Amygdala (tissue), 56 donors: ENCODE measurements around the gene SPANXN2.
"Not testable (repeated sequence)": the region's sequence is repeated elsewhere in the genome, so short reads cannot be mapped to it uniquely, and the experiment has no call there.

Experiments
- DNase-seq, 56 donors: peaks; one replicate each; lab custom pipeline; 2025; lab: John Stamatoyannopoulos, UW

SPANXN2 gene, protein sequence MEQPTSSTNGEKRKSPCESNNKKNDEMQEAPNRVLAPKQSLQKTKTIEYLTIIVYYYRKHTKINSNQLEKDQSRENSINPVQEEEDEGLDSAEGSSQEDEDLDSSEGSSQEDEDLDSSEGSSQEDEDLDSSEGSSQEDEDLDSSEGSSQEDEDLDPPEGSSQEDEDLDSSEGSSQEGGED

DNA sequence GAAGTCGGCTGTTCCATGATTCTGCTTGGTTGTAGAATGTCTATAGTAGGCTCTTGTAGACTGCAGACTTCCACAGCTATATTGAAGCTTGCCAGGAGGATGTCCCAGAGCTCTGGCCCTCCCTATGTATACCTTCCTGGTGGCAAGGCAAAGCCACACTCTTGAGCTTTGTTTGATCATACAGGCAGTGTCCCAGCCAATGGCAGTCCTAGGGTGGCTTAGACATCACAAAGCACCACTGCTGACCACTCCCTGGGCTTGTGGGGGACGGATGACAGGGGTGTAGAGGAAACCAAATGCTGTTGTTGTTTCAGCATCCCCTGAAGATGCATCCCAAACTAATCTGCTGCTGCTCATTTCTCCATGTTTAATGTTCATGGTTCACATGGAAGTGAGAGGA, at the start of gene SPANXN2:
Gene SPANXN2, minus strand, starts transcription at position 101 of the 400 bp plus-strand sequence. Its CDS starts 84 bp downstream, at position 17.
- not testable (repeated sequence) for DNase-seq

DNA sequence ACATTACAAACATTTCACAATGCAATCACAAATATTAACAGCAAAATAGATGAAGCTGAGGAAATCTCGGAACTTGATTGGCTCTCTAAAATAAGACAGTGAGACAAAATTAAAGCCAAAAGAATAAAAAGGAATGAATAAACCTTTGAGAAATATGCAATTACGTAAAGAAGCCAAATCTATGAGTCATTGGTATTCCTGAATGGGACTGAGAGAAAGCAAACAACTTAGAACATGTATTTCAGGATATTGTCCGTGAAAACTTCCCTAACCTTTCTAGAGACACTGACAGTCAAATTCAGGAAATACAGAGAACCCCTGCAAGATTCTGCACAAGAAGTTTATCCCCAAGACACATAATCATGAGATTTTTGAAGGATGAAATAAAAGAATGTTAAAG, 48.4 kb upstream of the SPANXN2 start:
- DNase-seq, result no peak

DNA sequence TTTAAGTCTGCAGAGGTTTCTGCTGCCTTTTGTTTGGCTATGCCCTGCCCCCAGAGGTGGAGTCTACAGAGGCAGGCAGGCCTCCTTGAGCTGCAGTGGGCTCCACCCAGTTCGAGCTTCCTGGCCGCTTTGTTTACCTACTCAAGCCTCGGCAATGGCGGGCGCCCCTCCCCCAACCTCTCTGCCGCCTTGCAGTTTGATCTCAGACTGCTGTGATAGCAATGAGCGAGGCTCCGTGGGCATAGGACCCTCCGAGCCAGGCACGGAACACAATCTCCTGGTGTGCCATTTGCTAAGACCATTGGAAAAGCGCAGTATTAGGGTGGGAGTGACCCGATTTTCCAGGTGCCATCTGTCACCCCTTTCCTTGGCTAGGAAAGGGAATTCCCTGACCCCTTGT, 47.2 kb upstream of the SPANXN2 start:
- DNase-seq, result not testable (repeated sequence)

DNA sequence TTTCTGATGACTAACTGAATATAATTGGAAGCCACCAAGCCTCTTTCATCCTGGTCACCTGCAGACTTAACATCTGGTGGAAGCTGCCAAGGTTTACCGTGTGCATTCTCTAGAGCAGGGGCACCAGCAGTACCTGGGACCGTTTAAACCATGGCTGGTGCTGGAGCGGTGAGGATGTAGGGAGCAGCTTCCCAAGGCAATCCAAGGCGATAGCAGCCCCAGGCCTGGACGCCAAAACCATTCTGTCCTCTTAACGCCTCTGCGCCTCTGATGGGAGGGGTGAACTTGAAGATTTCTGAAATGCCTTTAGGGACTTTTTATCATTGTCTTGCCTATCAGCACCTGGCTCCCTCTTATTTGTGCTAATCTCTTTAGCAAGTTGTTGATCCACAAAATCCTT, 37.3 kb upstream of the SPANXN2 start:
- DNase-seq, result no peak

DNA sequence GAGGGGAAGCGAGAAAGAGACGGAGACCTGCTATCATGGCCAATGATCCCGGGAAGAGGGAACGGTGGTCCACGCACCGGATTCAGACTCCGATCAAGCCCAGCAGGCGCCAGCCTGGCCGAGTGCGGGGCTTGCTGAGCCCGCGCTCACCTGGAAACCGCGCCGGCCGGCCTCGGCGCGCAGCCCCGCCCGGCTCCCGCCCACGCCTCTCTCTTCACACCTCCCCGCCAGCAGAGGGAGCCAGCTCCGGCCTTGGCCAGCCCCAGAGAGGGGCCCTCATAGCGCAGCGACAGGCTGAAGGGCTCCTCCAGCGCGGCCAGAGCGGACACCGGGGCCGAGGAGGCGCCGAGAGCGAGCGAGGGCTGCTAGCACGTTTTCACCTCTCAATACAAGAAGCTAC, 36.8 kb upstream of the SPANXN2 start:
- DNase-seq, result no peak

DNA sequence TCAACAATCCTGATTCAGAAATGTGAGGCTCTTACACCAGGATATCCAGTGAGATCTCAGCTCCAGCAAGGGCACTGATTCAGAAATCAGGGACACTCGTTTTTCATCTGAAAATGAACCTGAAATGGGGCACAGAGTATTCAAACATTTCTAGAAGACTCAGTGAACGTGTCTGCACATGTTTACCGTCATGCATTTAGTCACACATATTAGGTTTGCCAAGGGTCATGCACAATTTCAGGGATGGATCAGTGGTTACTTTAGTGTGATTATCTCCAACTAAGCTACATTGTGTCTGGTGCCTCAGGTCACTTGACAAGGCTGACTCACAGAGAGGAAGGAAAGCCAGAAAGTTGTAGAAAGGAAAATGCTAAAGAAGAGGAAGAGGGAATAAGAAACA, 33.6 kb upstream of the SPANXN2 start:
- DNase-seq, result no peak

DNA sequence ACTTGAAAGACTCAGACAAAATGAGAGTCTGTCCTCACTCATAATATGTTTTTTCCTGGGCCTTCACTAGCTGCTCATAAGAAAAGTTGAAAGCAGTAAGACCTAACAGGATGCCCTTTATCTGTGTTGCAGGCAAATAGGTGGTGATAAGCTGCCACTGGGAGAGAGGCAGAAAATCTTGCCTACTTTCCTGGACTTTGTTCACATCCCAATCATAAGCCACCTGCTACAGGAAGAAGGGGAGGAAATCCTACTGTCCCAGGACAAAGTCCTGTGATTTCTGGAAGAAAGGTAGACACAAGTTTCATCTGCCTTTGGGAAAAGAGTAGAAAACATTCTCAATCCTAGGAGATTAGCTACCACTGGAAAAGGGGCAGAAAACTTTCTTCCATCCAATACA, 13.3 kb upstream of the SPANXN2 start:
- DNase-seq, result no peak

DNA sequence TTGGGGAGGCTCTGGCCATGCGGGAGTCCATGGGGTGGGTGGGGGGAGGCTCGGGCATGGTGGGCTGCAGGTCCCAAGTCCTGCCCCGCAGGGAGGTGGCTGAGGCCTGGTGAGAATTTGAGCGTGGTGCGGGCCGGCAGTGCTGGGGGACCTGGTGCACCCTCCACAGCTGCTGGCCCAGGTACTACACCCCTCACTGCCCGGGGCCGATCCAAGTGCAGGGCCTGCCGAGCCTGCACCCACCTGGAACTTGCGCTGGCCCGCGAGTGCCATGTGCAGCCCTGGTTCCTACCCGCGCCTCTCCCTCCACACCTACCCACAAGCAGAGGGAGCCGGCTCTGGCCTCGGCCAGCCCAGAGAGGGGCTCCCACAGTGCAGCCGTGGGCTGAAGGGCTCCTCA, 5.7 kb upstream of the SPANXN2 start:
- DNase-seq, result no peak

DNA sequence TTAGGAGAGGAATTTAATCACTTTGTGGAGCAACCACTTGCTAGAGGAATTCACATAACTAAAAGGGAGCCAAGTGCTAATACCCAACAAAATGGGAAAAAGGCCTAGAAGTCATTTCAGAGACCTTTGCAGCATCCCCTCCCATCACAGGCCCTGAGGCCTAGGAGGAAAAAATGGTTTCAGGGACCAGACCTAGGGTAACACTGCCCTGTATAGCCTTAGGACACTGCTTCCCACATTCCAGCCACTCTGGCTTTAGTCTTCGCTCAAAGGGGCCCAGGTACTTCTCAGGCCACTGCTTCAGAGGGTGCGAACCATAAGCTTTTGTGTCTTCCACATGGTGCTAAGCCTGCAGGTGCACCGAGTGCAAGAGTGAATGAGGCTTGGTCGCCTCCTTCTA, 19.1 kb downstream of the SPANXN2 start:
- no peak for DNase-seq

DNA sequence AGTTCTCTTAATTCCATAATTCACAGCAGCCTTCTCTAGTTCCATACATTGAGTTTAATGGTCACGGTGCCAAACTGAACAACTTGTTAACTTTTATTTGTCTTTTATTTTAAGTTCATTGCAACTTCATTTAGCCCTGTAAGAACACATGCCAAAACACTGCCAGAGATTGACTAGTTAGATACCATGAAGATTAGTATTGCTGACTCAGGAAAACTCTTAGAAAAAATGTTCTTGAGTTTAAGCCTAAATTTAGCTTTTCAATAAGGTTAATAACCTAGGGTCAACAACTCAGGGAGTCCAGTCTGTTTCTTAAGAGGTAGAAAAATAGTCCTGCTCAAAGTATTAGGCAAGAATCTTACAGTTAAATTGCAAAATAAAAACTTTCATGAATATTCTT, 25.7 kb downstream of the SPANXN2 start:
- no peak for DNase-seq

DNA sequence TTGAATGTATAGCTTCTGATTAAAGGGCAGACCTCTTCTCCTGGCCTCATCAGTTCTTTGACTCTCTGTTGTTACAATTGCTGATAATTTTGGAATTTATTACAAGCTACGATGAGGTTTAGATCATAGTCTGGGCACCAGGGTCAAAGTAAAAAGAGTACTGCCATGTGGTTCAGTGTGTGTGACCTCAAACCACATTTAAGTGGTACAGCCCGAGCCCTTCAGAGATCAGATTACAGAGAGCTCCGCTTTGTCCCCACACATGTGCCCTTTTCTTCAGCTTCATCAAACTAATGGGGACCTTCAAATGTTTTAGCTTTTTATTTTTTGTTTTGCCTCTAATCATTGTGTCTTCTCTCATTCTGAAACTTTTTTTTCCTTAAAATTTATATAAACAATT, 37.1 kb downstream of the SPANXN2 start:
- no peak for DNase-seq

DNA sequence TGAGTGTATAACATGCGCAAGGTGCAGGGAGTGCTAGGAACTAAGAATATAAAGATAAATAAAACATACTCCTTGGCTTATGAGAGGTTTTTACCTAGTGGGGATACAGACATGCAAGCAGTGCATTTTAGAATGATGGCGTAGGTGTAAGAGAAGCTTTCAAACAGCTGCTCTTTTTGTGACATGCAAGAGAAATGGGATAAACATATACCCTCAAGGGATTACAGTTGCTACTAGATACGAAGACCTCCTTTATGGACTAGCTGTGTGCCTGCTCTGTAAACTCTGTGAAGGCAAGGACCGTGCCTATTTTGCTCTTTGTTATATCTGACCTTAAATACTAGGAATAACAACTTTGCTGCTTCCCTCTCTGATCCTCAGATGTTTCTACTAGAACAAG, 45.6 kb downstream of the SPANXN2 start:
- no peak for DNase-seq

DNA sequence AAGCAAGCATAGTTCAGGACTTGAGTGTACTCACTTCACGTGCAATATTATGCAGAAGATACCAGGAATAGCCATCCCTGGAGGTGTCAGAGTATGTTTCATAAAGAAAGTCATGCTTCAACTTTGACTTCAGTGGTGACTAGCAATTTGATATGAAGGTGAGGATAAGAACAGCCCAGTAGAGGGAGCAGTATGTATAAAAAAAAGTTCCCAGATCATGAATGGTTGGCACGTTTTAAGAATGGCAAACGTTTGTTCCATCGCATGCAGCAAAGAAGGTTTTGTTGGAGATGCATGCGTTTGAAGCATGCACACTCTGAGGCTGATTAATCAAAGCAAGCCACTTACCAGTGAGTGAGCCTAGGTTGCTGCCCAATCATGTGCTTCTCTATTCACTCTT, 51.2 kb downstream of the SPANXN2 start:
- no peak for DNase-seq

DNA sequence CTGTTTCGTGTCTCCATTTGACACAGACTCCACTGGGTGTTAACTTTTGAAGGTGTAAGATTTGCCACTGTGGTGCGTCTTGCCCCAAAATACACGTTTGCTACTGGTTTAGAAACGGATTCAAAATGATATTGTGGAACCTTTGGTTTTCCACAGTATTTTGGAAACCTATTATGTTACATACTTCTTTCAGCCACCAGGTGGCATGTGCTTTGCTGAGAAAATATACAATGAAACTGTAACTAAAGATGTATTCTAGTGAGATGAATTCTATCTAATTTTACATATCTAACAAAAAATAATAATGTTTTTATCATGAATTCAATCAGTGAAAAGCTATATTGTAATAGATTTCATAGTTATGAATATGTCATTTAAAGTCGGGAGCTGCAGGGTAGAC, 56.2 kb downstream of the SPANXN2 start:
- DNase-seq, result peak in 2 of 56 donors; percentile 0 to 1

DNA sequence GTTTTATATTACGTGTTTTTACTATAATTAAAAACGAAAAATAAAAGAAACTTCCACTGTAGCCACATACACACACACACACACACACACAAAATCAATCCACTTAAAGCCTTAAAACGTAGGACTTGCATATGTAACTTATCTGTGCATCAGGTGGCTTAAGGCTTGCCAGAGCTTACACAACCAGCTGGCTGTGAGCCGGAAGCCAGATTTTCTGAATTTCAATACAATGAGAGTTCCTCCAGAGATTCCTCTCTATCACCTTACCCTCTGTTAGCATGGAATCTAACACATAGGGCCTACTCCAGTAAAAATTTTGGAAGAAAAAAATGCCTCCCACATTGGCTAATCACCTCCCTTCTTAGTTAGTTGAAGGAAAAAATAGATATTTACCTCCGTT, 56.8 kb downstream of the SPANXN2 start:
- no peak for DNase-seq
